AG08396 (cell line): ENCODE results near the gene SLC7A8.
"Not testable (repeated sequence)": the region's sequence is repeated elsewhere in the genome, so short reads cannot be mapped to it uniquely, and the experiment has no call there.

Experiments used
- DNase-seq: peaks from one replicate; pipeline ENCODE4 v3.0.0; 2012; ENCODE audit warnings: low spot score, mixed read lengths

SLC7A8 gene

DNA sequence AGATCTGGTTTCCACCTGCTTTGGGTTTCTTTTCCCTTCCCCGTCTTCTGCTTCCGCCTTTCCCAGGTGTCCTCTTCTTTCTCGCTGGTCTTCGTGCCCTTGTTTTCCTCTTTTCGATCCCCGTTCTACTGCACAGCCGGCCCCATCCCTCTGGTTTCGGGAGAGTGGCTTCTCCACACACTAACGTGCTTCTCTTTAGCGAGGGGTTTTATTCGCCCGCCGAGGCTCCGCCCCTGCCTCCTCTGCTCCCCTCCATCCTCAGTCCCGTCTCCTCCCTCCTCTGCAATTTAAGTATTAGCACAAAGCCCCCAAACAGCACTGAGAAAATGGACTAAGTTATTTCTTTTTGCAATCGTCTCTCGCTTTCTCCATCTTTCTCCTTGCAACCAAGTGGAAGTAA is at the start of gene SLC7A8:
SLC7A8 (minus strand) TSS at position 182 of the 400 bp plus-strand sequence. CDS start 746 bp downstream, outside the sequence.
- no peak for DNase-seq

GRCh38 chr14:23232241-23232808 is 48.9 kb upstream of the SLC7A8 start:
- DNase-seq, result not testable (repeated sequence)

GRCh38 chr14:23228812-23229211 is 45.4 kb upstream of the SLC7A8 start:
- no peak for DNase-seq

DNA sequence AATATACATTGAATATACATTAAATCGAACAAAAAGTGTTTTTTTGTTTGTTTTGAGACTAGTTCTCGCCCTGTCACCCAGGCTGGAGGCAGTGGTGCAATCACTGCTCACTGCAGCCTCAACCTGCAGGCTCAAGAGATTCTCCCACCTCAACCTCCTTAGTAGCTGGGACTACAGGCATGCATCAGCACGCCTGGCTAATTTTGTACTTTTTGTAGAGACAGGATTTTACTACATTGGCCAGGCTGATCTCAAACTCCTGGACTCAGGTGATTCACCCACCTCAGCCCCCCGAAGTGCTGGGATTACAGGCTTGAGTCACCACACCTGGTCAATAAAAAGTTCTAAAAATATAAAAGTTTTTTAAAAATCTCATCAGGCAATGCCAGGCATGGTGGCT is 44.1 kb upstream of the SLC7A8 start:
- no peak for DNase-seq

DNA sequence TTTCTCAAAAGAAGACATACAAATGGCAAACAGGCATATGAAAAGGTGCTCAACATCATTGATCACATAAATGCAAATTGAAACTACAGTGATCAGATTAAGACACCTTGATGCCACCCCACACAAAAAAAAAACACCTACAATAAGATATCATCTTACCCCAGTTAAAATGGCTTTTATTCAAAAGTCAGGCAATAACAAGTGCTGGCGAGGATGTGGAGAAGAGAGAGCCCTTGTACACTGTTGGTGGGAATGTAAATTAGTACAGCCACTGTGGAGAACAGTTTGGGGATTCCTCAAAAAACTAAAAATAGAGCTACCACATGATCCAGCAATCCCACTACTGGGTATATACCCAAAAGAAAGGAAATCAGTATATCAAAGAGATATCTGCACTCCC is 41.5 kb upstream of the SLC7A8 start:
- DNase-seq, result not testable (repeated sequence)

GRCh38 chr14:23219075-23219474 is 35.6 kb upstream of the SLC7A8 start:
- DNase-seq, result no peak

DNA sequence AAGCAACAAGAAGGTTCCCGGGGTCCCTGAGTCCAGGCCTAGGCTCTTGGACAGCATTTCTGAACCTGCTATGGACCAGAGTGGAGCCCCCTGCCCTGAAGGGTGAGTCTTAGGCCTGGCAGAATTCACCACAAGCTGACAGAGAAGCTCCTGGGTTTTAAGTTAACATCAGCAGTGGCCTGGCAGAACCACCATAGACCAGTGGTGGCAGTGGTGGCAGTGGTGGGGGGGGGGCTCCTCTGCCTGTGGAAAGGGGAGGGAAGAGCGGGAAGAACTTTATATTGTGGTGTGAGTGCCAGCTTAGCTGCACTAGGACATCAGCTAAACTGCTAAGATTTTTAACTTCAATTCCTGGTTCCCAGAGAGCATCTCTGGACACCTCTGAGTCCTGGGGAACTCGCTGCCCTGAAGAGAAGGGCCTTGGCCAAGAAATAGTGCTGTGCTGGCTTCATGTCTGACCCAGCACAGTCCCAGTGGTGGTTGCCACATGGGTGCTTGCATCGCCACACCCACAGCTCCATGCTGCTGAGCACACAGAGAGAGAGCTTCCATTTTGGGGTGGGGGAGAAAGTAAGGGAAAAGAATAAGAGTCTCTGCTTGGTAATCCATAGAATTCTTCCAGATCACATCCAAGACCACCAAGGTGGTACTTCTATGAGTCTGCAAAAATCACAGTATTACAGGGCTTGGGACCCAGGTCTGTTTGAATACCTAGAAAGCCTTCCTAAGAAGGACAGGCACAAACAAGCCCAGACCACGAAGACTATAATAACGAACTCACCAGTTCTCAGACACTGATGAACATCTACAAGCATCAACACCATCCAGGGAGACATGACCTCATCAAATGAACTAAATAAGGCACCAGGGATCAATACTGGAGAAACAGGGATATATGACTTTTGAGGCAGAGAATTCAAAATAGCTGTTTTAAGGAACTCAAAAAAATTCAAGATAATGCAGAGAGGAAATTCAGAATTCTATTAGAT is 33.9 kb upstream of the SLC7A8 start:
- no peak for DNase-seq

GRCh38 chr14:23215421-23215820 is 32.0 kb upstream of the SLC7A8 start:
- no peak for DNase-seq

DNA sequence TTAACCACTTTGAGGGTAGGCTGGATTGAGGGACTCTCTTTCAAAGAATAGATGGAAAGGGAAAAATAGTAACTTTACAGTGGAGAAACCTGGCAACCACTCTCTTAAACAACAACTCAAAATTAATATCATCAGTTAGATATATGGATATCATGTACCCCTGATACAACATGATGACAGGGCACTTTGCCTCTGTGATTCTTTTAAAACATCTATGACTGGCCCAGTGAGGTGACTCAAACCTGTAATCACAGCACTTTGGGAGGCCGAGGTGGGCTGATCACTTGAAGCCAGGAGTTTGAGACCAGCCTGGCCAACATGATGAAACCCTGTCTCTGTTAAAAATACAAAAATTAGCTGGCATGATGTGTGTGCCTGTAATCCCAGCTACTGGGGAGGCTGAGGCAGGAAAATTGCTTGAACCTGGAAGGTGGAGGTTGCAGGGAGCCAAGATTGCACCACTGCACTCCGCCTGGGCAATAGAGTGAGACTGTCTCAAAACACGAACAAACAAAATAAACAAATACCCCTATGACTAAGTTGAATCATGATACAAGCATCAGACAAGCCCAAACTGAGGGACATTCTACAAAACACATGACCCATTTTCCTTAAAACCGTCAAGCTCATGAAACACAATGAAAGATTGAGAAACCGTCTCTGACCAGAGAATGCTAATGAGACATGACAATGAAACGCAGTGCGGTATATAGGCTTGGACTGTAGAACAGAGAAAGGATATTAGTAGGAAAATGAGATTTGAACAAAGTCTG is 26.4 kb upstream of the SLC7A8 start:
- DNase-seq, result no peak

DNA sequence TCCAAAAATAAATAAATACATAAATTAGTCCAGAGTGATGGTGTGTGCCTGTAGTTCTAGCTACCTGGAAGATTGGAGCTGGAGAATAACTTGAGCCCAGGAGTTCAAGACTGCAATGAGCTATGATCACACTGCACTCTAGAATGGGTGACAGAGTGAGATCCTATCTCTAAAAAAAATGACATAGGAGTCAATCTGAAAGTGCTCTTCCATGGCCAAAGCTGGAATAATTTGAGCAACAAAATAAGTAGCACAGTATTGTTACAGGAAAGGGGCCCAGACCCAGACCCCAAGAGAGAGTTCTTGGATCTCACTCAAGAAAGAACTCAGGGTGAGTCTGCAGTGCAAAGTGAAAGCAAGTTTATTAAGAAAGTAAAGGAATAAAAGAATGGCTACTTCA is 24.9 kb upstream of the SLC7A8 start:
- DNase-seq, result no peak

DNA sequence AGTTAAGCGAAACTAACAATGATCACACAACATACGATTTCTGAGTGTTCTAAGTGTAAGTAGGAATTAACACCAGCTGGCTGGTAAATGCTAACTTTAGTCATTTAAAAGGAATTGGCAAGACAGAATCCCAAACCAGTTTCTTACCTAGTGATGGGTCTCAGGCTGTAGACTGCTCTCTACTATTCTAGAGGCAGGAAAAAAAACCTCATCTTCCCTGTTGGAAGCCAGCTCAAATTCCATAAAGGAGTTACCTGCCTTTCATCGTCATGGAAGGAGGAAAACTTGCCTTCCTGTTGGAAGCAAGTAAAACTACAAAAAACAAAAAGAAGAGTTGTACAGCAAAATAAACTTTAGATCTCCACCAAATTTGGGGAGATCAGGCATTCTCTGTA is 23.7 kb upstream of the SLC7A8 start:
- no peak for DNase-seq

- DNase-seq, result no peak
Measured at GRCh38 chr14:23206422-23207145, 23.1 kb upstream of the SLC7A8 start.

- DNase-seq, result no peak
Measured at GRCh38 chr14:23202001-23202400, 18.5 kb upstream of the SLC7A8 start.

DNA sequence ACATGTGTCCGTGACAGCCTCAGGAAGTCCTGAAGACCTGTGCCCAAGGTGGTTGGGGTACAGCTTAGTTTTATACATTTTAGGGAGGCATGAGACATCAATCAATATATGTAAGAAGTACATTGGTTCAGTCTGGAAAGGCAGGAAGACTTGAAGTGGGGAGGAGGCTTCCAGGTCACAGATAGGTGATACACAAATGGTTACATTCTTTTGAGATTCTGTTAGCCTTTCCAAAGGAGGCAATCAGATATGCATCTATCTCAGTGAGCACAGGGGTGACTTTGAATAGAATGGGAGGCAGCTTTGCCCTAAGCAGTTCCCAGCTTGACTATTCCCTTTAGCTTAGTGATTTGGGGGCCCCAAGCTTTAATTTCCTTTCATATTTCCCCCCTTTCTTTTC is 15.7 kb upstream of the SLC7A8 start:
- DNase-seq, result not testable (repeated sequence)

DNA sequence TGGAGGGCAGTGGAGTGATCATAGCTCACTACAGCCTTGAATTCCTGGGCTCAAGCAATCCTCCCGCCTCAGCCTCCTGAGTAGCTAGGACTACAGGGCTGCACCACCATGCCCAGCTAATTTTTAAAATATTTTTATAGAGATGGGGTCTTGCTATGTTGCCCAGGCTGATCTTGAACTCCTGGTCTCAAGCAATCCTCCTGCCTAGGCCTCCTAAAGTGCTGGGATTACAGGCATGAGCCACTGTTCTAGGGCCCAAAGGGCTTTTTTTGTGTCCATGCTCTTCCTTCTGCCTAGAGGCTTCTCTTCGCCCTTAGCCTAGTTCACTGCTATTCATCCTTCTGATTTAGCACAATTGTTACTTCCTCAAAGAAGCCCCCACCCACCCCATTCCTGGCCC is 13.0 kb upstream of the SLC7A8 start:
- DNase-seq, result not testable (repeated sequence)

- no peak for DNase-seq
Measured at GRCh38 chr14:23195552-23196101, 12.2 kb upstream of the SLC7A8 start.

DNA sequence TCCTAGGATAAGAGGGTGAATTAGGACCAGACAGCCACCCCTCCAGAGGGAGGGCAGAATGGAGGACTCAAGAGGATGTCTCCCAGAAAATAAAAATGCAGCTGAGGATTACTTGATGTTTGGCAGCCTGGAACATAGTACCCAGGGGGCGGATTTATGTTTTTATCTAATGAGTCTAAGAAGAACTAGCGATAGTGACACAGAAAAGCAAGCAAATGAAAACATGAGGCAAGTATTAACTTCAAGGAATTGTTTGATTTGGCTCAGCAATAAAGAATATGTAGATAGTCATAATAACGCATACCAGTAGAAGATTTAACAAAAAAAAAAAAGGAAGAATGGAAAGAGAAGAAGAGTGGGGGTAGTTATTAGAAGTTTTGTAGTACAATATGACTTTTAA is 10.0 kb upstream of the SLC7A8 start:
- DNase-seq, result no peak

GRCh38 chr14:23187925-23188324 is 4.5 kb upstream of the SLC7A8 start:
- no peak for DNase-seq

DNA sequence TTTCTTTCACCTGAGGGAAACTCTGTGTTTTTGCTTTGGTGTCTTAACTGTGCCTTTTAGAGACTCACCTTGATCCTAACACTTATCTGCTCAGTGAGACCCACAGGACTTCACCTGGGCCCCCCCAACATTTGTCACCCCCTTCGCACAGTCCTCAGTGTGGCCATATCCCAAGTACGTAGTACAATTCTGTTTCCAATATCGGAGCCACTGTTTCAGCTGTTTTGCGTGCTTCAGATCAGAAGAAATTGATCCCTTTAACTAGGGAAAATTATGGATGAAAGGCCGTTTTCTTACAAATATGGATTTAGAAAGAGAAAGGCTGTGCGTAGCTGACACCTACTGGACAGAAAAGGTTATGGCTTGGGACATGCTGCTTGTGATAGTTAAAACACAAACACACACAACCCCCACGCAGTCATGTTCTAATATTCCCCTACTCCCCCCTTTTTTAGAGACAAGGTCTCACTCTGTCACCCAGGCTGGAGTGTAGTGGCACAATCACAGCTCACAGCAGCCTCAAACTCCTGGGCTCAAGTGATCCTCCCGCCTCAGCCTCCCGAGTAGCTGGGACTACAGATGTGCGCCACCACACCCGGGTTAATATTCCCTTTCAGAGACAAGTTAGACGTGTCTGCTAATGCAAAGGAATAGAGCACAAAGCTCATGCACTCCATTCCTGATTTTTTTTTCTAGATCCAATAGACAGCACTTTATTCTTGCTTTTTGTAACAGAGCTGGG is 3.6 kb upstream of the SLC7A8 start:
- peak; percentile 62 for DNase-seq

DNA sequence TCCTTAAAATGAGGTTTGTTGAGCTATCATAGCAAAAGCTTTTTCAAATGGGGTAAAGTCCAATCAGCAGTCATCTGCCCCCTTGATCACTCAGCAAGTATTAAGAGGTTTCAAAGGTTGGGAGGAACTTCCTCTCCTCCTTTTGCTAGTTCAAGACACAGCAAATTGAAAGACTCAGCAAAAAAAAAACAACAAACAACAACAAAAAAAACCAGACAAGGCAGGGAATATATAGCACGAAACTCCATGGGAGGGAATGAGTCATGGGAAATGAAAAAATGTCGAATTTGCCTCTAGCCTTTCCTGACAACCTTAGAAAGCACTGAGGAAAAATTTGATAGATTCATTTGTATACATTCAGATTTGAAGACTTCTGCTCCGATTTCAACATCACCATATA is 1.6 kb upstream of the SLC7A8 start:
- no peak for DNase-seq

DNA sequence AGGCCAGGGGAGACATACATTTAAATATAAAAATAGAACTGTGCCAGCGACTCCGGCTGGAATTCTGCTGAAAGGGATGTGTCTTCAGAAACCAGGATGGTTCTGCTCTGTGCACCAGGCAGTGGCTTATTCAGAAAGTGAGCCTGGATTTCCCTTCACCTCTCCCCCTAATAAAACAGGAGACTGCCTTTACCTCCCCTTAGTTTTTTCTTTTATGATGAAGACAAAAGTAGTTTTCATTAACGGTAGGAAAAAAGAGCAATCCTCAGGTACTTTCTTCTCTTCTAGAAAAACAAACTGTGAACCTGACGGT is 346 bp downstream of the SLC7A8 start:
- no peak for DNase-seq
